Measurements from ENCODE around the gene SMIM35. TPM values are rescaled to one million over a fixed set of nuclear protein-coding genes. Genes with fewer than 3 reads are reported as not detected.

Gene SMIM35
- total RNA-seq, 2 experiments from 2014 or later = 3.2 to 4.0 TPM

- no peaks in the 10 kb centered on the region for H3K9me3 Mint-ChIP-seq (ENCODE audit: low read depth)
- H3K4me3 Mint-ChIP-seq = no peak overlapping the region
- H3K4me1 Mint-ChIP-seq = peaks cover 92% of the 10 kb centered on the region
- ATAC-seq = no peak
- no peaks in the 10 kb centered on the region for H3K36me3 Mint-ChIP-seq
- H3K27me3 Mint-ChIP-seq = no peaks in the 10 kb centered on the region
- H3K27ac Mint-ChIP-seq = peak overlapping the region; percentile 56
- DNase-seq = no peak
- CTCF ChIA-PET = interaction anchor here (0.9 to 2.5 kb wide), 12 partner anchors 32 to 240 kb away, joined by 3 to 22 read pairs (median 5); no protein-coding TSS in a partner anchor
Measured at GRCh38 chr11:118047749-118048148, 39.0 kb downstream of the SMIM35 start.

- peak overlapping the region; percentile 79 for H3K27ac Mint-ChIP-seq
- no peaks in the 10 kb centered on the region for H3K27me3 Mint-ChIP-seq
- CTCF ChIA-PET = interaction anchor here (0.7 to 2.5 kb wide), 15 partner anchors 10 to 230 kb away, joined by 3 to 22 read pairs (median 4); no protein-coding TSS in a partner anchor
- H3K4me3 Mint-ChIP-seq = no peak overlapping the region
- H3K4me1 Mint-ChIP-seq = peaks cover 92% of the 10 kb centered on the region
- no peaks in the 10 kb centered on the region for H3K9me3 Mint-ChIP-seq (ENCODE audit: low read depth)
- ATAC-seq (no peak), DNase-seq (peak; percentile 55)
- H3K36me3 Mint-ChIP-seq = peaks cover 1% of the 10 kb centered on the region
Measured at GRCh38 chr11:118046964-118047700, 39.6 kb downstream of the SMIM35 start.

DNA sequence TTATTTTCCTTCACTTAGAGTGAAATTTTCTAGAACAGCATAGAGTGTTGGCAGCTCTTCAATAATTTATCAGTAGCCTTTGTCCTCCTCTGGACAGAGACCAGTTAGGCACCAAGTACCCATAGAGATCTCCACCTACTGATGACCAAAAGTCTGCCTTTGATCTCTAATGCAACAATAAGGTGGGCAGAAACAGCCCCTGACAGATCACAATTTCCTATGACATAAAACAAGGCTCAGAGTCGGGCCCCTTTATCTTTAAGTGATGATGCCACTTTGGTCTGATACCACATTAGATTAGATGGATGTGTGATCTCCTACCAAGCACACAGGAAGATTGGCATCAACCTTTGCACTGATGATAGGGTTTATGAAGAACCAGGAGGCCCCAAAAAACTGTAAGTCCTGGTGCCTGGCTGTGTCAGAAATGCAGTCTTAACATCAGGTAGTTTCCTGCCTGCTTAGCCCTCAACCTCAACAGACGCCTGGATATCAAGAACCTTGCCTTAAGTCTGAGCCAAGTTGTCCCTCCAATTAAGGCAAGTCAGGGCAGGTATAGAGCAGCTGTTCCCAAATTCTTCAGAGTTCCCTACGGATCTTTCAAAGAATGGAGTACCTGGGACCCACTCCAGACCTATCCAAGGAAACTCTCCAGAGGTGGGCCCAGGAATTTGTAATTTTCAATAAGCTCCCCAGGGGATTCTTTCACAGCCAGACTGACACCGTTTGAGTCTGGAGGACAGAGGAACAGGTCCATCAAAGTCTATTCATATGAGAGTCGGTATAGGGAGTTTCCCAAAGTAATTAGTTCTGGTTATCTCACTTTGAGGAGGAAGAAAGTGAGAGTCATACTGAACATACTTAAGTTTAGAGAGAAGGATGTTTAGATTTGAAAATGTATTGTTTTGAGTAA, 40.5 kb downstream of the SMIM35 start:
- DNase-seq = peak; percentile 57
- Mint-ChIP-seq H3K27ac (peak overlapping the region; percentile 79), H3K9me3 (ENCODE audit: low read depth) (no peaks in the 10 kb centered on the region), H3K4me1 (peaks cover 92% of the 10 kb centered on the region), H3K27me3 (no peaks in the 10 kb centered on the region), H3K36me3 (peaks cover 2% of the 10 kb centered on the region), H3K4me3 (peak overlapping the region; percentile 2)
- ATAC-seq = peak; percentile 76
- CTCF ChIA-PET = interaction anchor here (0.7 to 1.9 kb wide), 13 partner anchors 9 to 96 kb away, joined by 3 to 8 read pairs (median 3); partner anchors contain the start of gene IL10RA

- Mint-ChIP-seq H3K4me1 (peaks cover 89% of the 10 kb centered on the region), H3K27ac (peak overlapping the region; percentile 79), H3K9me3 (ENCODE audit: low read depth) (no peaks in the 10 kb centered on the region), H3K27me3 (no peaks in the 10 kb centered on the region), H3K4me3 (no peak overlapping the region), H3K36me3 (peaks cover 7% of the 10 kb centered on the region)
- no peak for ATAC-seq
- no peak for DNase-seq
- CTCF ChIA-PET = interaction anchor here (0.7 to 1.9 kb wide), 12 partner anchors 8 to 230 kb away, joined by 3 to 8 read pairs (median 3); partner anchors contain the start of gene IL10RA
Measured at GRCh38 chr11:118045191-118045590, 41.6 kb downstream of the SMIM35 start.

GRCh38 chr11:118042796-118043195, 44.0 kb downstream of the SMIM35 start:
- CTCF ChIA-PET = interaction anchor here (1.6 to 2.3 kb wide), 2 partner anchors 11 to 27 kb away, joined by 5 to 7 read pairs; no protein-coding TSS in a partner anchor
- Mint-ChIP-seq H3K27ac (peak overlapping the region; percentile 78), H3K27me3 (no peaks in the 10 kb centered on the region), H3K9me3 (ENCODE audit: low read depth) (no peaks in the 10 kb centered on the region), H3K4me3 (no peak overlapping the region), H3K36me3 (peaks cover 17% of the 10 kb centered on the region), H3K4me1 (peaks cover 86% of the 10 kb centered on the region)
- DNase-seq = no peak
- no peak for ATAC-seq

GRCh38 chr11:118042141-118042540, 44.6 kb downstream of the SMIM35 start:
- peak; percentile 15 for ATAC-seq
- Mint-ChIP-seq H3K27ac (peak overlapping the region; percentile 78), H3K4me3 (no peak overlapping the region), H3K9me3 (ENCODE audit: low read depth) (no peaks in the 10 kb centered on the region), H3K27me3 (no peaks in the 10 kb centered on the region), H3K4me1 (peaks cover 86% of the 10 kb centered on the region), H3K36me3 (peaks cover 18% of the 10 kb centered on the region)
- CTCF ChIA-PET = interaction anchor here (0.7 to 2.3 kb wide), 6 partner anchors 11 to 95 kb away, joined by 3 to 7 read pairs (median 4); no protein-coding TSS in a partner anchor
- DNase-seq = no peak

DNA sequence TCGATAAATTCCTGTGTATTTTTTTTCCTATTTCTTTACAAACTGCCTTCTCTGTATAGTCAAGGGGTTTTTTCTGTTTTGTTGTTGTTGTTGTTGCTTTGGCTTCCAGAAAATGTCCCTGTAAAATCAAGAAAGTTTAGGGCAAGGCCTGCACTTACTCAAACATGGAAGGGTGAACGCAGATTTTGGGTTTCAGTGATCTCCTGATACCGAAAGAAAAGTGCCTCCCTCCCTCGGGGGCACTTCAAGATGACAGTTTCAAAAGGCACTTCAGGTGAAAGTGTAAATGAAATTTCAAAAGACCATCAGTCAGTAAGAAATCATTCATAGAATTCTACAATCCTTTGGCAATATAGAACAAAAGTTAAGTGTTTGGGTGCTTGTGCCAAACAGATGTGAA, 53.3 kb downstream of the SMIM35 start:
- ATAC-seq (peak; percentile 65), DNase-seq (no peak)
- no peak overlapping the region for H3K4me3 Mint-ChIP-seq
- peaks cover 13% of the 10 kb centered on the region for H3K9me3 Mint-ChIP-seq (ENCODE audit: low read depth)
- H3K4me1 Mint-ChIP-seq = peaks cover 62% of the 10 kb centered on the region
- no peaks in the 10 kb centered on the region for H3K27me3 Mint-ChIP-seq
- CTCF ChIA-PET = no interaction called here
- H3K27ac Mint-ChIP-seq = peak overlapping the region; percentile 86
- peaks cover 23% of the 10 kb centered on the region for H3K36me3 Mint-ChIP-seq

GRCh38 chr11:118028626-118029025, 58.1 kb downstream of the SMIM35 start:
- CTCF ChIA-PET = interaction anchor here (1.1 to 1.8 kb wide), 2 partner anchors 10 to 13 kb away, joined by 4 to 5 read pairs; no protein-coding TSS in a partner anchor
- DNase-seq (no peak), ATAC-seq (no peak)
- no peaks in the 10 kb centered on the region for H3K27me3 Mint-ChIP-seq
- no peak overlapping the region for H3K4me3 Mint-ChIP-seq
- H3K4me1 Mint-ChIP-seq = peaks cover 43% of the 10 kb centered on the region
- H3K36me3 Mint-ChIP-seq = peaks cover 26% of the 10 kb centered on the region
- no peak overlapping the region for H3K27ac Mint-ChIP-seq
- peaks cover 13% of the 10 kb centered on the region for H3K9me3 Mint-ChIP-seq (ENCODE audit: low read depth)

DNA sequence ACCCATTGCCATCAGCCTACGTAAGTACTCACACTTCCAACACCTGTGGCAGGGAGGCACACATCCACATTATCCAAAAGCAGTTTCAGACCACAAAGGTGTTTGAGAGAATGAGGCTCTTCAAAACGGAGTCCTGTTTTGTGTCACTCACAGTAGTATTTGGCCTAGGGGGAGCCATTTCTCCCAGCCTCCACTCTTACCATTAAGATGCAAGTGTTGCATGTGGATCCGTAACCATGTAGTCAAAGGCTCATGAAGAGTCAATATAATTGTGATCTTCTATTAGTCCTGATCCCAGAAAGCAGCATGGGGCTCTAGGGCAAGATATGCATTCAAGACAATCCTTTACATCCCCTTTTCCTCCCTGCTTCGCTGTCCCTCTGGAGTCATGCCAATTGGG, 59.1 kb downstream of the SMIM35 start:
- Mint-ChIP-seq H3K4me3 (no peak overlapping the region), H3K4me1 (peaks cover 34% of the 10 kb centered on the region), H3K9me3 (ENCODE audit: low read depth) (peaks cover 13% of the 10 kb centered on the region), H3K27ac (no peak overlapping the region), H3K36me3 (peaks cover 28% of the 10 kb centered on the region), H3K27me3 (no peaks in the 10 kb centered on the region)
- DNase-seq (no peak), ATAC-seq (no peak)
- CTCF ChIA-PET = interaction anchor here (0.8 kb wide), 1 partner anchor 16 kb away, joined by 3 read pairs; no protein-coding TSS in a partner anchor

GRCh38 chr11:118021146-118021545, 65.6 kb downstream of the SMIM35 start:
- DNase-seq (no peak), ATAC-seq (no peak)
- Mint-ChIP-seq H3K4me3 (no peak overlapping the region), H3K4me1 (peaks cover 18% of the 10 kb centered on the region), H3K27me3 (no peaks in the 10 kb centered on the region), H3K36me3 (peaks cover 52% of the 10 kb centered on the region), H3K27ac (no peak overlapping the region), H3K9me3 (ENCODE audit: low read depth) (peaks cover 25% of the 10 kb centered on the region)
- CTCF ChIA-PET = interaction anchor here (0.7 to 1.8 kb wide), 10 partner anchors 9 to 75 kb away, joined by 3 to 8 read pairs (median 4); no protein-coding TSS in a partner anchor

DNA sequence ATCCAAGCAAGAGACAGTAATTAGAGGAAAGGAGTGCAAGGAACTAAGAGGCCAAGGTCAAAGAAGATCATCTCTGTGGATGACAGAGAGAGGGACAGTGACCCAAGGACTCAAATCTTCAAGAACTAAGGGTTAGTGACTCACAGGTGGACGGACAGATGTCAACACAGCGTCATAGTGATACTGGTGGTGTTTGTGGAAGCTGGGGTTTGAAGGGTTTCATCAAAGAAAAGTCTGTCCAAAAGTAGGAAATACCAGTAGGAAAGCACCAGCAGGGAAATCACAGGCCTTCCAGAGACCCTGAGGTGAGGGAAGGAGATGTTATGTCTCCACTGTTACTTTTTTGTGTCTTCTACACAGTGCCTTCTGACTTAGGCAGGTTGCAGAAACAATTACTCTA, 68.4 kb downstream of the SMIM35 start:
- Mint-ChIP-seq H3K27me3 (no peaks in the 10 kb centered on the region), H3K4me1 (peaks cover 46% of the 10 kb centered on the region), H3K27ac (no peak overlapping the region), H3K36me3 (peaks cover 51% of the 10 kb centered on the region), H3K9me3 (ENCODE audit: low read depth) (peaks cover 25% of the 10 kb centered on the region), H3K4me3 (no peak overlapping the region)
- DNase-seq = no peak
- CTCF ChIA-PET = interaction anchor here (1.0 to 1.1 kb wide), 3 partner anchors 11 to 31 kb away, joined by 3 to 5 read pairs (median 4); no protein-coding TSS in a partner anchor
- ATAC-seq = no peak

DNA sequence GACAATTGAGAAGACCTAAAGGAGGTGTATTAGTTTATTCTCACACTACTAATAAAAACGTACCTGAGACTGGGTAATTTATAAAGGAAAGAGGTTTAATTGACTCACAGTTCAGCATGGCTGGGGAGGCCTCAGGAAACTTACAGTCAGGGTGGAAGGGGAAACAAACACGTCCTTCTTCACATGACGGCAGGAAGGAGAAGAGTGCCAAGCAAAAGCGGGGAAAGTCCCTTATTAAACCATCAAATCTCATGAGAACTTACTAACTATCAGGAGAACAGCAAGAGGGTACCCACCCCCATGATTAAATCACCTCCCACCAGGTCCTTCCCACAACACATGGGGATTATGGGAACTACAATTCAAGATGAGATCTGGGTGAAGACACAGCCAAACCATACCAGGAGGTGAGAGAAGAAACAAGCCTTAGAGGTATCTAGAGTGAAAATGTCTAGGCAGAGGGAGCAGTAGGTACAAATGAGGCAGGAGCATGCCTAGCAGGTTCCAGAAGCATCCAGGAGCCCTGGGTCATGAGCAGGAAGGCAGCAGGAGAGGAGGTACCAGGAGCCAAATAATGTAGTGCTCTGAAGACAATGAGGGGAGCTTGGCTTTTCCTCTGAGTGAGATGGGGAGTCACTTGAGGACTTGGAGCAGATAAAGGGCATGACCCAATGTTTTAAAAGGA, 69.0 kb downstream of the SMIM35 start:
- ATAC-seq (no peak), DNase-seq (no peak)
- CTCF ChIA-PET = no interaction called here
- H3K27me3 Mint-ChIP-seq = no peaks in the 10 kb centered on the region
- H3K36me3 Mint-ChIP-seq = peaks cover 52% of the 10 kb centered on the region
- H3K9me3 Mint-ChIP-seq (ENCODE audit: low read depth) = peaks cover 25% of the 10 kb centered on the region
- peaks cover 52% of the 10 kb centered on the region for H3K4me1 Mint-ChIP-seq
- H3K4me3 Mint-ChIP-seq = no peak overlapping the region
- peak overlapping the region; percentile 27 for H3K27ac Mint-ChIP-seq
